ACC112 (cell line): ENCODE data around the gene GALNT14.
"Not testable (repeated sequence)": the region's sequence is repeated elsewhere in the genome, so short reads cannot be mapped to it uniquely, and the experiment has no call there.

Experiments used
- H2AFZ ChIP-seq: fragments of 200-600 bp; sonication (generic); one replicate; pipeline ENCODE4 v1.6.0; 2017; ENCODE audit warnings: antibody characterized with exemption, low read length; ENCODE audit not compliant: unreplicated experiment
- H3K27ac ChIP-seq: fragments of 200-600 bp; sonication (generic); 2 replicates; pipeline ENCODE4 v1.5.1; 2014; ENCODE audit warnings: low read depth, mild to moderate bottlenecking, antibody characterized with exemption, low read length, moderate library complexity
- H3K27me3 ChIP-seq: fragments of 200-600 bp; sonication (generic); 2 replicates; pipeline ENCODE4 v1.6.1; 2014; ENCODE audit warnings: mild to moderate bottlenecking, antibody characterized with exemption, low read length, moderate library complexity, mixed read lengths; ENCODE audit not compliant: insufficient read depth
- H3K36me3 ChIP-seq: fragments of 200-600 bp; sonication (generic); 2 replicates; pipeline ENCODE4 v1.6.1; 2016; ENCODE audit warnings: mild to moderate bottlenecking, antibody characterized with exemption, low read length, moderate library complexity, mixed read lengths; ENCODE audit not compliant: insufficient read depth
- H3K4me1 ChIP-seq: fragments of 200-600 bp; sonication (generic); one replicate; pipeline ENCODE4 v1.6.1; 2016; ENCODE audit warnings: low read length, mixed read lengths; ENCODE audit not compliant: insufficient read depth, unreplicated experiment, control insufficient read depth
- H3K4me3 ChIP-seq: fragments of 200-600 bp; sonication (generic); 2 replicates; pipeline ENCODE4 v1.5.1; 2014; ENCODE audit warnings: mild to moderate bottlenecking, low read depth, low read length
- H3K79me2 ChIP-seq: fragments of 200-600 bp; sonication (generic); one replicate; pipeline ENCODE4 v1.6.0; 2016; ENCODE audit warnings: low read length; ENCODE audit not compliant: control insufficient read depth, unreplicated experiment, insufficient read depth

GALNT14 gene

GRCh38 chr2:31138037-31138962 lies at the start of gene GALNT14:
Gene GALNT14 (minus strand): TSS chr2:31138440. CDS start chr2:31138086, 354 bp downstream.
- no peaks in the 10 kb centered on the region for H3K36me3 ChIP-seq
- H2AFZ ChIP-seq = peak within 1 kb of the TSS; percentile 55
- H3K27me3 ChIP-seq = peaks cover 88% of the 10 kb centered on the region
- no peaks in the 10 kb centered on the region for H3K79me2 ChIP-seq
- H3K4me1 ChIP-seq = no peaks in the 10 kb centered on the region
- H3K4me3 ChIP-seq = peak within 1 kb of the TSS; percentile 69
- no peak within 1 kb of the TSS for H3K27ac ChIP-seq

GRCh38 chr2:31187166-31187565 lies 48.9 kb upstream of the GALNT14 start:
- Histone ChIP-seq H3K27ac (no peak overlapping the region), H3K27me3 (peaks cover 17% of the 10 kb centered on the region), H3K4me3 (no peak overlapping the region), H2AFZ (no peak overlapping the region), H3K79me2 (no peaks in the 10 kb centered on the region), H3K36me3 (no peaks in the 10 kb centered on the region), H3K4me1 (no peaks in the 10 kb centered on the region)

GRCh38 chr2:31183973-31184372 lies 45.7 kb upstream of the GALNT14 start:
- not testable (repeated sequence) for H2AFZ ChIP-seq, H3K27ac ChIP-seq, H3K79me2 ChIP-seq, H3K36me3 ChIP-seq, H3K4me3 ChIP-seq, H3K4me1 ChIP-seq
- peaks cover 13% of the 10 kb centered on the region for H3K27me3 ChIP-seq

- H3K79me2 ChIP-seq = no peaks in the 10 kb centered on the region
- H2AFZ ChIP-seq = no peak overlapping the region
- no peak overlapping the region for H3K4me3 ChIP-seq
- peaks cover 22% of the 10 kb centered on the region for H3K27me3 ChIP-seq
- no peaks in the 10 kb centered on the region for H3K4me1 ChIP-seq
- no peaks in the 10 kb centered on the region for H3K36me3 ChIP-seq
- no peak overlapping the region for H3K27ac ChIP-seq
Measured at GRCh38 chr2:31176742-31177141, 38.5 kb upstream of the GALNT14 start.

GRCh38 chr2:31171142-31171541 lies 32.9 kb upstream of the GALNT14 start:
- Histone ChIP-seq H2AFZ (no peak overlapping the region), H3K4me1 (no peaks in the 10 kb centered on the region), H3K79me2 (no peaks in the 10 kb centered on the region), H3K4me3 (no peak overlapping the region), H3K27ac (no peak overlapping the region), H3K27me3 (peaks cover 24% of the 10 kb centered on the region), H3K36me3 (no peaks in the 10 kb centered on the region)

- H3K4me3 ChIP-seq = no peak overlapping the region
- H3K27ac ChIP-seq = no peak overlapping the region
- no peaks in the 10 kb centered on the region for H3K79me2 ChIP-seq
- no peaks in the 10 kb centered on the region for H3K4me1 ChIP-seq
- H3K27me3 ChIP-seq = peaks cover 24% of the 10 kb centered on the region
- H2AFZ ChIP-seq = no peak overlapping the region
- H3K36me3 ChIP-seq = no peaks in the 10 kb centered on the region
Measured at GRCh38 chr2:31170071-31170698, 31.9 kb upstream of the GALNT14 start.

GRCh38 chr2:31168291-31168690 lies 30.1 kb upstream of the GALNT14 start:
- Histone ChIP-seq H3K27ac (no peak overlapping the region), H2AFZ (no peak overlapping the region), H3K36me3 (no peaks in the 10 kb centered on the region), H3K79me2 (no peaks in the 10 kb centered on the region), H3K4me1 (no peaks in the 10 kb centered on the region), H3K4me3 (no peak overlapping the region), H3K27me3 (peaks cover 19% of the 10 kb centered on the region)

GRCh38 chr2:31166925-31167324 lies 28.7 kb upstream of the GALNT14 start:
- no peaks in the 10 kb centered on the region for H3K79me2 ChIP-seq
- H3K4me1 ChIP-seq = no peaks in the 10 kb centered on the region
- no peak overlapping the region for H3K27ac ChIP-seq
- no peaks in the 10 kb centered on the region for H3K36me3 ChIP-seq
- H2AFZ ChIP-seq = no peak overlapping the region
- H3K4me3 ChIP-seq = no peak overlapping the region
- peaks cover 8% of the 10 kb centered on the region; the same call in 1 of the 2 replicates for H3K27me3 ChIP-seq

GRCh38 chr2:31163011-31163539 lies 24.8 kb upstream of the GALNT14 start:
- H3K27me3 ChIP-seq = peaks cover 9% of the 10 kb centered on the region; the same call in 1 of the 2 replicates
- H2AFZ ChIP-seq = no peak overlapping the region
- no peak overlapping the region for H3K4me3 ChIP-seq
- no peaks in the 10 kb centered on the region for H3K36me3 ChIP-seq
- no peaks in the 10 kb centered on the region for H3K79me2 ChIP-seq
- no peak overlapping the region for H3K27ac ChIP-seq
- H3K4me1 ChIP-seq = no peaks in the 10 kb centered on the region

- Histone ChIP-seq H3K79me2 (no peaks in the 10 kb centered on the region), H3K4me1 (no peaks in the 10 kb centered on the region), H3K27me3 (peaks cover 10% of the 10 kb centered on the region; the same call in 1 of the 2 replicates), H3K36me3 (no peaks in the 10 kb centered on the region), H2AFZ (no peak overlapping the region), H3K4me3 (no peak overlapping the region), H3K27ac (no peak overlapping the region)
Measured at GRCh38 chr2:31161637-31162036, 23.4 kb upstream of the GALNT14 start.
